HUDEP-2 (cell line): ENCODE data around the gene SFI1.
"Not testable (repeated sequence)": the region's sequence is repeated elsewhere in the genome, so short reads cannot be mapped to it uniquely, and the experiment has no call there.

Experiments used
- DNase-seq, 76 experiments: peaks; one replicate each; lab custom pipeline; 2025; ENCODE audit not compliant: unreplicated experiment in 76 of 76; lab: John Stamatoyannopoulos, UW

The SFI1 gene

DNA sequence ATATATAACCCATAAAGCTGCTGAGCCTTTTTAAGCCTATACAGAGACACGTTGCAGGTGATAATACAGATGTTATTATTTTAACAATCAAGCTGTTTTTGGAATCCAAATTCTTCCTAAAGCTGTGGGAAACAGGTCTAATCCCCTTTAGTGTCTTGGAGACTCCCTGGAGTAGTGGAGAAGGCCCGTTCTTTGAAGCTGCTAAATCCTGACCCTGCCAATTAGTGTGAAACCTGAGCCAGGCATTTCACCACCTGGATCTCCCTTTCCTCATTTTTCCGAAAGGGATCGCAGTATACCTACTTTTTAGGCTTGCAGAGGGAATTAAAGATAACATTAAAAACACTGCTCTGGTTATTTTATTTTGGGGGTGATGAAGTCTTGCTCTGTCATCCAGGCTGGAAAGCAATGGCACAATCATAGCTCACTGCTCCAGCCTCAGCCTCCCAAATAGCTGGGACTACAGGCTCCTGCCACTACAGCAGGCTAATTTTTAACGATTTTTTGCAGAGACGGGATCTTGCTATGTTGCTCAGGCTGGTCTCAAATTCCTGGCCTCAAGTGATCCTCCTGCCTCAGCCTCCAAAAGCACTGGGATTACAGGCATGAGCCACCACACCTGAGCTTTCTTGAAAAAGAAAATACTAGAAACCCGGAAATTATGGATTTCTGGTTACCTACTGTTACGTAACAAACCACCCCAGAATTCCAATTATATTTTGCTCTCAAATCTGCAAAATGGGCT is 4.9 kb upstream of the SFI1 start:
- DNase-seq = no peak

DNA sequence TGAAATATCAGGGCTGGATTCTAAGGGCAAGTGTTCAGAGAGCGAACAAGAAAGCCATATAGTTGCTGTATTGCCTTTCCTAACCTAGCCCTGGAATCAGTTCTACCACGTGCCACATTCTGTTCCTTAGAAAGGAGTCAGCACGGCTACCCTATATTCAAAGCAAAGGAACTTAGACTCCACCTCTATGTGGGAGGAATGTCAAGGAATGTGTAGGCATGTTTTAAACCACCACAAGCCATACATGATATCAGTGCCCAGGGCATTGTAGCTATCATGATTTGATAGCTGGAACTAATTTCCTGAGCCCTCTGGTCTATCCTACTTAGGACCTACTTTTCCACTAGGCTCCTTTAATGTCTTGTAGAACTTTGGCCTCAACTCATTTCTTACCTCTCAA is 4.2 kb upstream of the SFI1 start:
- DNase-seq = peak in 2 of 76 experiments; percentile 4 to 9

DNA sequence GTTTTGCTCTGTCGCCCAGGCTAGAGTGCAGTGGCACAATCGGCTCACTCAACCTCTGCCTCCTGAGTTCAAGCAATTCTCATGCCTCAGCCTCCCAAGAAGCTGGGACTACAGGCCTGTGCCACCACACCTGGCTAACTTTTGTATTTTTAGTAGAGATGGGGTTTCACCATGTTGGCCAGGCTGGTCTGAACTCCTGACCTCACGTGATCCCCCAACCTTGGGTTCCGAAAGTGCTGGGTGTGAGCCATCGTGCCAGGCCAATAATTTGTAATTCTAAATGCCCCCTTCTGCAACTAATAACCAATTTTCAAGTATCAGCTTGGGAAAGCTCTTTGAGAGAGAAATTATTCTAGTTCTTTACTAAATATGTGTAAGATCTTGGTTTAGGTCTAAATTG is 3.0 kb upstream of the SFI1 start:
- DNase-seq = not testable (repeated sequence)

DNA sequence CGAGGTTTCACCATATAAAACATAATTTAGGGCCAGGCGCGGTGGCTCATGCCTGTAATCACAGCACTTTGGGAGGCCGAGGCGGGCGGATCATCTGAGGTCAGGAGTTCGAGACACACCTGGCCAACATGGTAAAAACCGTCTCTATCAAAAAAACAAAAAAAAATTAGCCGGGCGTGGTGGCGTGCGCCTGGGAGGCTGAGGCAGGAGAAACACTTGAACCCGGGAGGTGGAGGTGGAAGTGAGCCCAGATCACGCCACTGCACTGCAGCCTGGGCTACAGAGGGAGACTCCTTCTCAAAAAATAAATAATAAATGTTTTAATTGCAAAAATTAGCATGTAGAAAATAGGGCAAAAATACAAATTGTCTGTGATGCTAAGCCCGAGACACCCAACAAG is 993 bp upstream of the SFI1 start:
- DNase-seq = no peak

DNA sequence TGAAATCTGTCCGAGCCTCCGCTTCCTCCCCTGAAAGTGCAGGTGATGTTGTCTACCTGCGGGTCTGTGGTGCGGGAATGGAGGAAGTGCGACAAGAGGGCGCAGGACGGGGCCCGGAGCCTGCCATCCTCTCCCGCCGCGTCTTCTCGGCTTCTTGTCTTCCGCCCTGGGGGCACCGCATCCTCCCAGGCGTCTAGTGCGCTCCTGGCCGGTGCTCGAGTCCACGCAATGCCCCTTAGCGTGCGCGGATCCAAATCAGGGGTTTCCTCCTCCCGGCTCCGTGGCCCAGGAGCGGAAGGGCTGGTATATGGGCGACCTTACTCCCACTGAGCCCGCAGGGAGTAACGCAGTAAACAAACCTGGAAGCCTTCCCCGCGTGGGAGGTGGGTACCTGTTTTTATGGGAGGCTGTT is 405 bp downstream of the SFI1 start:
- DNase-seq = peak in 4 of 76 experiments; percentile 10 to 26 (median 18)

DNA sequence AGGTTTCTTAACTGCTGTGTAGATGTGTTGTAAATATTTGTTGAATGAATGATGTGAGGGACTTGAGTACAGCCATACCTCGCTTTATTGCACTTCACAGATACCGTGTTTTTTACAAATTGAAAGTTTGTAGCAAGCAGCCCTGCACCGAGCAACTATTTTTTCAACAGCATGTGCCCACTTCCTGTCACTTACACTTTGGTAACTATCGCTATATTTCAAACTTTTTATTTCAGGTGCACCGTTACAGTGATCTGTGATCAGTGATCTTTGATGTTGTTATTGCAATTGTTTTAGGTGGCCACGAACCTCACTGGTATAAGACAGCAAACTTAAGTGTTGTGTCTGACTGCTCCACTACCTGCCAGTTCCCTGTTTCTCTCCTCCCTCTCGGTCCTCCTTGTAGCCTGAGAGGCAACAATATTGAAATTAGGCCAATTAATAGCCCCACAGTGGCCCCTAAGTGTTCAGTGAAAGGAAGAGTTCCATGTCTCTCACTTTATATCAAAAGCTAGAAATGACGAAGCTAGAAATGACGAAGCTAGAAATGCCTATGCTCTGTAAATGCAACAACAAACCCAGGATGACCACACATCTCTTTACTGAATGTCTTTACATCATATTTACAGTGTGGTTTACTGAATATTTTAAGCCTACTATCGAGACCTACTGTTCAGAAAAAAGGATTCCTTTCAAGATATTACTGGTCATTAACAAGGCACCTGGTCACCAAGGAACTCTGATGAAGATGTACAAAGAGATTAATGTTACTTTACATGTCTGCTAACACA is 1.0 kb downstream of the SFI1 start:
- DNase-seq = no peak

DNA sequence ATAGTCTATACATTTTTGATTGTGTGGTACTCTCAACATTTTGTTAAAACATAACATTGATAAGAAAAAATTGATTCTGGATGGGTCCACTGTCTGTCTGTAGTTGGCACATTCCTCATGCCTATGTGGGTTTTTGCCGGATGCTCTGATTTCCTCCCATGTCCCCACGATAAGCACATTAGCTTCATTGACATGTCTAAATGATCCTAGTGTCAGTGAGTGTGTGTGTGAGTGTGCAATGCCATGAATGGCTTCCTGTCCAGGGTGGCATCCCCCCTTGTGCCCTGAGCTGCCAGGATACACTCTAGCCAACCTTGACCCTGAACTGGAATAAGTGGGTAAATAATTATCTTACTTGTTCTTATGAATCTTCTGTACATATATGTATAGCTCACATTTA is 5.4 kb downstream of the SFI1 start:
- DNase-seq = no peak

DNA sequence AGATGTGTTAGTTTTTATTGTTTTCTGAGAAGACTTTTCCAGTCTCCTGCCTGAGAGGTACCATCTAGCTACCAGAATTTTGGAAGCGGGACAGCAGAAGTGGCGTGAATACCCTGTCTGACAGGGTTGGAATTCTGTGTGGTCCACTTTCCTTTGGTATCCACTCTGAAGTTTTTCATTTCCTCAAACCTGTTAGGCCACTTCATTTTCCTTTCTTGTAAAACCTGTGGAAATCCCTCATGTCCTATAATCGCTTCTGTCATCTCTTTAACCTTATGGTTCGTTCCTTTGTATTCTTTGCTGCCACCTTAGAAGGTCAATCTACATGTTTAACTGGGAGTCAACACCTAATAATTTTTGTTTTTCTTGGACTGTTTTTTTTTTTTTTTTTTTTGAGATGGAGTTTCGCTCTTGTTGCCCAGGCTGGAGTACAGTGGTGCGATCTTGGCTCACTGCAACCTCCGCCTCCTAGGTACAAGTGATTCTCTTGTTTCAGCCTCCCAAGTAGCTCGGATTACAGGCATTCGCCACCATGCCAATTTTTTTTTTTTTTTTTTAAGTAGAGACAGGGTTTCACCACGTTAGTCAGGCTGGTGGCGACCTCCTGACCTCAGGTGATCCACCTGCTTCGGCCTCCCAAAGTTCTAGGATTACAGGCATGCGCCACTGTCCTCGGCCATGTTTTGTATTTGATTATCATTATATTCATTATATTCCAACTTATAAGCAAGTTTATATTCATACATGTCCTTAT is 7.1 kb downstream of the SFI1 start:
- no peak for DNase-seq

DNA sequence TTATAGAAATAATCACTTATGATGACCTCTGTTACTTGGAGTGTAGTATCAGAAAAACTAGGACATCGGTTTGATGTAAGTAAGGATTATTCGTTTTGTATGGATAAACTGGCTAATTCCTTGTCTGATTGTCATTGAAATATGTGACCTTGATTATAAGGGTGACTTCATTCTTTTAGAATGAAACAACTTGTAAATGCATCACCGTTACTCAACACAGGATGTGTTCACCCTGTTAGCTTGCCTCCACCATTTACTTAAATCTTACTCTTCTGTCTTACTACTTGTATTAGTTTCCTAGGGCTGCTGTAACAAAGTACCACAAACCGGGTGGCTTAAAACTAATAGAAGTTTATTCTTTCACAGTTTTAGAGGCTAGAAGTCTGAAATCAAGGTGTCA is 7.9 kb downstream of the SFI1 start:
- DNase-seq = no peak

DNA sequence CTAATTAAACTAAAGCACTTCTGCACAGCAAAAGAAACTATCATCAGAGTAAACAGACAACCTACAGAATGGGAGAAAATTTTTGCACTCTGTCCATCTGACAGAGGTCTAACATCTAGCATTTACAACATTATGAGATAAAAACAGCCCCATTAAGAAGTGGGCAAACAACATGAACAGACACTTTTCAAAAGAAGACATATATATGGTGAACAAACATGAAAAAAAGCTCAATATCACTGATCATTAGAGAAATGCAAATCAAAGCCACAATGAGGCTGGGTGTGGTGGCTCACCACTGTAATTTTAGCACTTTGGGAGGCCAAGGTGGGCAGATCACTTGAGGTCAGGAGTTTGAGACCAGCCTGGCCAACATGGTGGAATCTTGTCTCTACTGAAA is 11.2 kb downstream of the SFI1 start:
- not testable (repeated sequence) for DNase-seq

DNA sequence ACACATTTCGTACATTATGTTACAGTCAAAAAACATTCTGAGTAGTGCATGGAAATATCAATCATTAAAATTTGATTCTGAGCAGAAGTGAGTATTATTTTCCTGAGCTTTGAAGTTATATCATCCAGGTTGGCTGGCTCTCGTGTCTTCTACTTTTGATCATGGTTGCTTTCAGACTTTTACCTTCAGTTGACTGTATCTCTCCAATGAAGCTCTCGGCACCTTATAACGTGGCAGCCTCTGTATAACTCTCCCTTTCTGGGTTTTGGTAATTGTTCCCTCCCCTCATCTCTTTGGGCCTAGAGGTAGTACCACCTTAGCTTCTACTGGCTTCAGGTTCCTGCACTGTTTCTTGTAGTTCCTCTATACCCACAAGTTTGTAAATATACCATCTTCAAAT is 12.2 kb downstream of the SFI1 start:
- DNase-seq = no peak

DNA sequence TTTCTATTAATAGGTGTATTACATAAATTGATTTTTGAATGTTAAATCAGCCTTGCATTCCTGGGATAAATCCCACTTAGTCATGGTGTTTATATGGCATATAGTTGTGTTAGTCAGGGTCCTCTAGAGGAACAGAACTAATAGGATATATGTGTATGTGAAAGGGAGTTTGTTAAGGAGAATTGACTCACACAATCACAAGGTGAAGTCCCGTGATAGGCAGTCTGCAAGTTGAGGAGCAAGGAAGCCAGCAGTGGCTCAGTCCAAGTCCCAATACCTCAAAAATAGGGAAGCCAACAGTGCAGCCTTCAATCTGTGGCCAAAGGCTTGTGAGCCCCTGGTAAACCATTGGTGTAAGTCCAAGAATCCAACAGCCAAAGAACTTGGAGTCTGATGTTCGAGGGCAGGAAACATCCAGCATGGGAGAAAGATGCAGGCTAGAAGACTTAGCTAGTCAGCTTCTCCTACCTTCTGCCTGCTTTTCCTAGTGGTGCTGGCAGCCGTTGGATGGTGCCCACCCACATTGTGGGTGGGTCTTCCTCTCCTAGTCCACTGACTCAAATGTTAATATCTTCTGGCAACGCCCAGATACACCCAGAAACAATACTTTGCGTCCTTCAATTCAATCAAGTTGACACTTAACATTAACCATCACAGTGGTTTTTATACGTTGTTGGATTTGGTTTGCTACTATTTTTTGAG is 12.9 kb downstream of the SFI1 start:
- DNase-seq = no peak

DNA sequence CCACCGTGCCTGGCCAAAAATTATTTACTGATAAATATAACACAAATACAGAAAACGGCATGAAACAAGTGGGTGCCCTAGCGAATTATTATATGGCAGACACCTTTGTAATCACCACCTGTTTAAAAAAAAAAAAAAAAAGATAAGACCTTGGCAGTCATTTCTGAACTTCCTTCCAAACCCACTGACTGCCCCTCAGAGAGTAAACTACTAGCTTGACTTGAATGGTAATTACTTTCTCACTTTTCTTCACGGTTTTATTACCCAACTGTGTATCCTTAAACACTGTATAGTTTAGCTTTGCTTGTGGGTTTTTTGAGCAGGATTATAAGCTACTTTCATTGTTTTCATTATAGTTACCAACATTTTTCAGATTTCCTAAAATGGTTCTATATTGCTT is 23.7 kb downstream of the SFI1 start:
- no peak for DNase-seq

DNA sequence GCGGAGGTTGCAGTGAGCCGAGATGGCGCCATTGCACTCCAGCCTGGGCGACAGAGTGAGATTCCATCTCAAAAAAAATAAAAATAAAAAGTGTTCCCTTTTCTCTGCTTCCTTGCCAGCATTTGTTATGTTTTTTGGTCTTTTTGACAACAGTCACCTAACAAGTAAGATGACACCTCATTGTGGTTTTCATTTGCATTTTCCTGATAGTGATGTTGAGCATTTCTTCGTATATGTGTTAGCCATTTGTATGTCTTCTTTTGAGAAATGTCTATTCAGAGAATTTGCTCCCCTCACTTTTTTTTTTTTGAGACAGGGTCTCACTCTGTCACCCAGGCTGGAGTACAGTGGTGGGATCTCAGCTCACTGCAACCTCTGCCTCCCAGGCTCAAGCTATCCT is 27.8 kb downstream of the SFI1 start:
- DNase-seq = not testable (repeated sequence)

DNA sequence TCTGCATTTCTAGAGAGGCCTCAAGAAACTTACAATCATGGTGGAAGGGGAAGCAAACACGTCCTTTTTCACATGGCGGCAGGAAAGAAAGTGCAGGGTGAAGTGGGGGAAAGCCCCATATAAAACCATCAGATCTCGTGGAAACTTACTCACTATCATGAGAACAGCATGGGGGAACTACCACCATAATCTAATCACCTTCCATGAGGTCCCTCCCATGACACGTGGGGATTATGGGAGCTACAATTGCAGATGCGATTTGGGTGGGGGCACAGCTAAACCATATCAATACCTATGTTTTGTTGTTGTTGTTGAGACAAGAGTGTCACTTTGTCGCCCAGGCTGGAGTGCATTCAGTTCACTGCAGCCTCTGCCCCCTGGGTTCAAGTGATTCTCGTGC is 29.9 kb downstream of the SFI1 start:
- DNase-seq = no peak

DNA sequence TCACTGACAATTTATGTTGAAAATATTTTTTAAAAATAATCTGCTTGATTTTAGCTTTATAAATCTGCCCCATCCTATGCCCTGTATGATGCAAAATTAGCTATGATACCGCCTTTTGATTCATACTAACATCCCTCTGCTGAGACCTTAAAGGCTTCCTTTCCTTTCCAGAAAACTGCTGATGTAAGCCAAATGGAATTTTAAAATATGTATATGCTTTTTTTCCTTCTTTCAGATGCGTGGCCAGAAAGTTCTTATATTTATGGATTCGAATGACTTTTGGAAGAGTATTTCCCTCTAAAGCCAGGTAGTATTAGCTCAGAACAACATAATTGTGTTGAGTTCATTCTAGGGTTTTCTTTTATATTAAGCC is 34.5 kb downstream of the SFI1 start:
- DNase-seq = no peak

DNA sequence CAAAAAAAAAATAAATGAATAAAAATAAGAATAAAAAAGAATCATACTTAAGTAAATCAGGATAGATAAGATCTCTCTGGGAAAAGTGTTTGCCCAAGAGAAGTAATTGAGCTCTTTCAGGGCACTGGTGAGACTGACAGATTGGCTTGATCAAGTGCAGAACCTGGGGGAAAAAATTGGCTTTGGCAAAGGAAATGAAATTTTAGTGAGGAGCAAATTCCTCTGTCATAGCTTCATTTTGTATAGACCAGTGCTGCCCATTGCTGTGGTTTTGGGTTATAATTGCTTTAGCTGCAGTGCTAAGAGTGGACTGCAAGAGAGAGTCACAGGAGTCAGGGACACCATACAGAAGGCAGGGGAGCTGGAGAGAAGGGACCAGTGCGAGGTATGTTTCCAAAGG is 35.7 kb downstream of the SFI1 start:
- no peak for DNase-seq

DNA sequence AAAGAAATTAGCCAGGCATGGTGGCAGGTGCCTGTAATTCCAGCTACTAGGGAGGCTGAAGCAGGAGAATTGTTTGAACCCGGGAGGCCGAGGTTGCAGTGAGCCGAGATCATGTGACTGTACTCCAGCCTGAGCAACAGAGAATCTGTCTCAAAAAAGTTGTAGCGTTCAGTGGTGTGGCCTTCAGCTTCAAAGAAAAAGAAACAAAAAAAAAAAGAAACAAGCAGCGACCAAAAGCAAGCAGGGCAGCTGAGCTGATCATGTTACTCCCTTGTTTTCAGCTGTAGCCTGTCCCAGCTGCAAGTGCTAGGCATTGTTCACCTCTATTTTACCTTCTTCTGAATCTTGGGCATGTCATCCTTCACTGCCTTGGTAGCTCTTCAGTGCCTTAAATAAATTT is 37.0 kb downstream of the SFI1 start:
- no peak for DNase-seq

DNA sequence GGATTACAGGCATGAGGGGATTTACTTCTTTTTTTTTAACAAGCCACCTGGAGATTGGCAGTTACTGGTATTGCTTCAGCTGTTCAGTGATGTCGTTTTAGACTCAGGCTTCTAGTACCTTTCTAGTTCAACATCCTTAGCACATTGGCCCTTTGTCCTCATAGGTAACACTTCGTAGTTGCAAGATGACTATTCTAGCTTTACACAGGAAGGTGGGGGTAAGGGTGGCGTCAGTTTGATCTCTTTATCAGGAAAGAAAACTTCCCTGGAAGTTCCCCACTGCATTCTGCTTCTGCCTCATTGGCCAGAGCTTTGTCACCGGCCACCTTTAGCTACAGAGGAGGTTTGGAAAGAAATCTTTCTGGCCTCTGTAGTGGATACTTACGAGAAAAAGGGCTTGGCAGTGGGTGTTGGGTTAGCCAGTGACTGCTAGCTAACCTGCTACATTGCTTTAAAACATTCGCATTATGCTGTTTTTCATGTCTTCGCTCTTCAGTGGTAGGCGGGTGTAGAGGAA is 40.7 kb downstream of the SFI1 start:
- DNase-seq = no peak

DNA sequence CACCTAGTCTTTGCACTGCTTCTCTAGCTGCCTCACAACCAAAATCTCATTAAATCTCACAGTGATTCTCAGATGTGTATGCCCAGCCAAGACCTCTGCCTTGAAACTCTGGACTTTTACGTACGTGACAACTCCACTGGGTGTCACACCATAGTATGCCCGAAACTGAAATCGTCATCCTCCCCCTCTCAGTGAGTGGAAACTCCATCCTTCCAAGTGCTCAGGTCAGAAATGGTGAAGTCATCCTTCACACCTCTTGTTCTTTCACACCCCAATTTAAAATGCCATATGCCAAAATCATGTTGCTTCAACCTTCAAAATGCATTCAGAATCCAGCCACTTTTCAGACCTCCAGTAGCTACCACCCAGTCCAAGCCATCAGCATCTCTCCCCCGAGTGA is 42.5 kb downstream of the SFI1 start:
- DNase-seq = no peak

DNA sequence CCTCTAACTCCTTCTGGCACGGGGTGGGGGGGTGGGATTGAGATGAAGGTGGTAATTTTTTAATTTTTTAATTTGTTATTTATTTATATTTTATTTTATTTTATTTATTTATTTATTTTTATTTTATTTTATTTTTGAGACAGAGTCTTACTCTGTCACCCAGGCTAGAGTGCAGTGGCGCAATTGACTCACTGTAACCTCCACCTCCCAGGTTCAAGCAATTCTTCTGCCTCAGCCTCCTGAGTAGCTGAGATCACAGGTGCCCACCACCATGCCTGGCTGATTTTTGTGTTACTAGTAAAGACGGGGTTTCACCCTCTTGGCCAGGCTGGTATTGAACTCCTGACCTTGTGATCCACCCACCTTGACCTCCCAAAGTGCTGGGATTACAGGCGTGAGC is 43.8 kb downstream of the SFI1 start:
- not testable (repeated sequence) for DNase-seq
